Pancreas (tissue), 10 donors: ENCODE results near the gene ZIC1. TPM values are rescaled to one million over a fixed set of nuclear protein-coding genes. Genes with fewer than 3 reads are reported as not detected.

Experiments used
- ATAC-seq, 4 donors: fragments of 200-7000 bp; cut with Tn5 transposase; one replicate each; pipeline versions ENCODE4 v1.8.0 to v1.9.1; 2020; ENCODE audit warnings: mild to moderate bottlenecking in 4 of 4, moderate library complexity in 4 of 4
- DNase-seq, 6 donors: peaks; one replicate each; pipeline ENCODE4 v3.0.0-alpha.2; 2020
- FAIRE-seq: peaks from 2 replicates; lab custom pipeline; 2012; peaks lifted over from hg19 to GRCh38; lab: Jason Lieb, UNC
- H3K27ac ChIP-seq, 4 donors: fragments of 200-600 bp; sonication (generic); 1 replicate in 3 of 4; 2 replicates in 1 of 4; pipeline versions ENCODE4 v1.5.0 to v1.8.0; 2020
- H3K27me3 ChIP-seq, 4 donors: fragments of 200-600 bp; one replicate each; pipeline ENCODE4 v1.8.0; 2021
- H3K36me3 ChIP-seq, 3 donors: fragments of 200-600 bp; sonication (generic) in 1 of 3; one replicate each; pipeline versions ENCODE4 v1.5.0 to v1.8.0; 2020 to 2021
- H3K4me1 ChIP-seq, 3 donors: fragments of 200-600 bp; one replicate each; pipeline ENCODE4 v1.8.0; 2021
- H3K4me3 ChIP-seq, 4 donors: fragments of 200-600 bp; sonication (generic) in 2 of 4; one replicate each; pipeline versions ENCODE4 v1.5.0 to v1.8.0; 2020 to 2021
- H3K9me3 ChIP-seq, 4 donors: fragments of 200-600 bp; one replicate each; pipeline ENCODE4 v1.8.0; 2021
- WGBS, 2 donors: extraction: QIAGEN DNeasy Blood & Tissue Kit; methylation state at CpG; one replicate each; pipeline ENCODE4 v1.1.7; 2013; 5-methylcytosine and 5-hydroxymethylcytosine counted together
- intact Hi-C, 3 donors: fragments of 100-400 bp; cut with DNase I; formaldehyde crosslinking; loops; one replicate each; pipeline versions ENCODE4 v1.11.1 to v1.14.2; 2022
- polyA plus RNA-seq, 2 donors: library from polyadenylated mRNA; stranded (reverse); fragments of 200-250 nt; gene quantifications; one replicate each; pipeline ENCODE4 v1.2.3, GENCODE V29; 2013
- total RNA-seq, 6 donors: library from RNA; stranded (reverse); fragmentation: NEBNext Ultra II Directional in 4 of 6; extraction: Animal tissue kit (Norgen Biotek cat#: 25700) in 4 of 6; gene quantifications; one replicate each; pipeline versions ENCODE4 v1.2.1 to v1.2.4, GENCODE V29; 2021 to 2023
- TF ChIP-seq, protein P1 (sequence below), 4 donors: fragments of 200-600 bp; sonication (generic) in 3 of 4; IDR thresholded peaks; one replicate each; pipeline versions ENCODE4 v1.5.0 to v1.8.0; 2021; ENCODE audit warnings: antibody characterized with exemption in 4 of 4
- donor health status: healthy with polysubstance abuse.
- donor health status: DM: no; HTN: no; CAD: no; lungs with moderate emphysema.
- donor health status: DM: no; HTN: no; CAD: no.
- donor health status: control.
- donor health status: control.
- donor health status: Bipolar disorder and iron deficiency.
- donor health status: DM: yes; HTN: yes; CAD: no.
- donor health status: DM: no; HTN: no; CAD: no.
- donor health status: DM: no; HTN: no; CAD: no.
- donor health status: DM: yes; HTN: yes; CAD: no.

ZIC1 gene
- total and polyA plus RNA-seq, 8 donors, result not detected

GRCh38 chr3:147410116-147410525 lies 956 bp downstream of the ZIC1 start:
- Histone ChIP-seq H3K27ac (no peak overlapping the region), H3K27me3 (peaks cover 20 to 95% (median 34%) of the 10 kb centered on the region in 4 donors), H3K36me3 (no peaks in the 10 kb centered on the region), H3K4me3 (peak overlapping the region in 1 of 4 donors; percentile 41), H3K9me3 (no peaks in the 10 kb centered on the region), H3K4me1 (peaks cover 0 to 7% (median 3%) of the 10 kb centered on the region in 3 donors)
- WGBS, 2 donors, result 4% methylated on average over 50 to 52 of the region's 52 CpGs
- intact Hi-C loops, result loop anchor here in 1 of 3 donors (10.0 kb wide), 1 partner anchor 45 kb away; no protein-coding TSS in a partner anchor
- TF ChIP-seq, protein P1, sequence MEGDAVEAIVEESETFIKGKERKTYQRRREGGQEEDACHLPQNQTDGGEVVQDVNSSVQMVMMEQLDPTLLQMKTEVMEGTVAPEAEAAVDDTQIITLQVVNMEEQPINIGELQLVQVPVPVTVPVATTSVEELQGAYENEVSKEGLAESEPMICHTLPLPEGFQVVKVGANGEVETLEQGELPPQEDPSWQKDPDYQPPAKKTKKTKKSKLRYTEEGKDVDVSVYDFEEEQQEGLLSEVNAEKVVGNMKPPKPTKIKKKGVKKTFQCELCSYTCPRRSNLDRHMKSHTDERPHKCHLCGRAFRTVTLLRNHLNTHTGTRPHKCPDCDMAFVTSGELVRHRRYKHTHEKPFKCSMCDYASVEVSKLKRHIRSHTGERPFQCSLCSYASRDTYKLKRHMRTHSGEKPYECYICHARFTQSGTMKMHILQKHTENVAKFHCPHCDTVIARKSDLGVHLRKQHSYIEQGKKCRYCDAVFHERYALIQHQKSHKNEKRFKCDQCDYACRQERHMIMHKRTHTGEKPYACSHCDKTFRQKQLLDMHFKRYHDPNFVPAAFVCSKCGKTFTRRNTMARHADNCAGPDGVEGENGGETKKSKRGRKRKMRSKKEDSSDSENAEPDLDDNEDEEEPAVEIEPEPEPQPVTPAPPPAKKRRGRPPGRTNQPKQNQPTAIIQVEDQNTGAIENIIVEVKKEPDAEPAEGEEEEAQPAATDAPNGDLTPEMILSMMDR (IDR thresholded peaks at IDR 0.05), result no peak
- peak in 2 of 4 donors; percentile 11 to 14 for ATAC-seq
- no peak for FAIRE-seq
- peak in 1 of 6 donors; percentile 73 for DNase-seq

- DNase-seq (peak in 2 of 6 donors; percentile 65 to 75), FAIRE-seq (no peak), ATAC-seq (peak in 3 of 4 donors; percentile 12 to 41 (median 18))
- TF ChIP-seq, protein P1 (IDR thresholded peaks at IDR 0.05), result no peak
- 5 to 6% methylated on average over 59 to 61 of the region's 61 CpGs for WGBS, 2 donors
- Histone ChIP-seq H3K36me3 (no peaks in the 10 kb centered on the region), H3K4me1 (peaks cover 0 to 7% (median 3%) of the 10 kb centered on the region in 3 donors), H3K4me3 (peak overlapping the region in 2 of 4 donors; percentile 9 to 41), H3K9me3 (no peaks in the 10 kb centered on the region), H3K27ac (no peak overlapping the region), H3K27me3 (peaks cover 20 to 95% (median 38%) of the 10 kb centered on the region in 4 donors)
- intact Hi-C loops, result loop anchor here in 1 of 3 donors (10.0 kb wide), 1 partner anchor 46 kb away; no protein-coding TSS in a partner anchor
Measured at GRCh38 chr3:147410526-147411237, 1.5 kb downstream of the ZIC1 start.

DNA sequence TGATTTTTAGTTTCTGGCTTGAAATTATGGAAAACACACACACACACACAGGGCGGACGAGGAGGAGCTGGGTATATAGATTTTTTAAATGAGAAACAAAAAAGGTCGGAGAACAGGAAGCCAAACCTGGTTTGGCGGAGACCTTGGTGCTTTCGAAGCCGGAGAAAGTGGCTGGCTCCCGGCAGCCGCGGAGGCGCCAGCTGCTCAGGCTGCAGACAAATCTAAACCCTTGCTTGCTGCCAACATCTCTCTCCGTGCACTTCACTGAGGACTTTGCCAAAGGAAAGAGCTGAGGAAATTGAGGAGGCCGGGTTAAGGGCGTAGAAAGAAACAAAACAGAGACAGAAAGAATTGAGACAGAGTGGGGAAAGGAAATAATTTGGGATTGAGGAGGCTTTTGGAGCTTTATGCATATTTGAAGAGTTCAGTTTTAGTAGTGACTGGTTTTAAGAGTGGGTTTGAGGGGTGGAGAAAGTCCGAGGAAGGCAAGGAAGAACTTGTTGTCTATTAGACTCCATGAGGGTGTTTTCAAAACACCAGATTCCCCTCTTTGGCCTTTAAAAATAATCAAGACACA lies 2.2 kb downstream of the ZIC1 start:
- intact Hi-C loops, result loop anchor here in 1 of 3 donors (10.0 kb wide), 1 partner anchor 47 kb away; no protein-coding TSS in a partner anchor
- H3K4me3 ChIP-seq, result peak overlapping the region in 2 of 4 donors; percentile 9 to 41

DNA sequence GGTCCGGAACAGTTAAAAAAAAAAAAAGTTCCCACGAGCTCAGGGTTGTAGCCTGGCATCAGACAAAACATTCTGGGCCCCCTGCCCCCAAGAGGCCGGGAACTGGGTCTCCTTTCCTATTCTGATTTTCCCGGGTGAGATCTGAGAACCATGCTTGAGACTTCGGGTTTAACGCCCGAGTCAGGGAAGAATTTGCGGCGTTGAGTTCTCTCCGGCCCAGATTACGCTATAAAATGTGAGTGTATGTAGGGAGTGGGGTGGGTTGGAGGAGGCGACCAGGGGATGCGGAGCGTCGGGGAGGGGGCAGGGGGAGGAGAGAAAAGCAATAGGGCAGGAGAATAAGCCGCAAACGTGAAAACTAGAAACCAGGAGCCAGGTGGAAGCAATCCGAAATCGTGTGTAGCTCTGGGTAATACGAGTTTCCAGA lies 2.7 kb downstream of the ZIC1 start:
- H3K9me3 ChIP-seq, result no peaks in the 10 kb centered on the region
- no peak for DNase-seq
- H3K27ac ChIP-seq, result no peak overlapping the region
- WGBS, 2 donors, result 13 to 14% methylated on average over 20 of the region's 20 CpGs
- peaks cover 0 to 7% (median 3%) of the 10 kb centered on the region in 3 donors for H3K4me1 ChIP-seq
- TF ChIP-seq, protein P1 (IDR thresholded peaks at IDR 0.05), result no peak
- intact Hi-C loops, result loop anchor here in 1 of 3 donors (10.0 kb wide), 1 partner anchor 47 kb away; no protein-coding TSS in a partner anchor
- H3K36me3 ChIP-seq, result no peaks in the 10 kb centered on the region
- no peak overlapping the region for H3K4me3 ChIP-seq
- peaks cover 20 to 90% (median 38%) of the 10 kb centered on the region in 4 donors for H3K27me3 ChIP-seq
- no peak for FAIRE-seq
- ATAC-seq, result no peak

More for the DNA sequence above, 2.2 kb downstream of the ZIC1 start:
- Histone ChIP-seq H3K4me1 (peaks cover 0 to 7% (median 3%) of the 10 kb centered on the region in 3 donors), H3K27me3 (peaks cover 20 to 94% (median 38%) of the 10 kb centered on the region in 4 donors), H3K27ac (no peak overlapping the region), H3K36me3 (no peaks in the 10 kb centered on the region), H3K9me3 (no peaks in the 10 kb centered on the region)
- FAIRE-seq, result no peak
- DNase-seq, result no peak
- TF ChIP-seq, protein P1 (IDR thresholded peaks at IDR 0.05), result no peak
- ATAC-seq, result peak in 3 of 4 donors; percentile 49 to 73 (median 64)
- 6 to 7% methylated on average over 14 of the region's 14 CpGs for WGBS, 2 donors
